ENCODE data around the gene GRIN2D. TPM values are rescaled to one million over a fixed set of nuclear protein-coding genes. Genes with fewer than 3 reads are reported as not detected.

The GRIN2D gene
- total RNA-seq, 2 experiments from 2014 or later = 0.06 TPM; not detected in 1

GRCh38 chr19:48405850-48406249, 12.4 kb downstream of the GRIN2D start:
- H3K4me3 ChIP-seq (ENCODE audit: low read length) = no peak overlapping the region
- intact Hi-C loops (cut with DNase I, micrococcal nuclease) = no loop called here
- Mint-ChIP-seq H3K4me3 (no peak overlapping the region), H3K27me3 (peaks cover 15% of the 10 kb centered on the region), H3K9me3 (no peaks in the 10 kb centered on the region), H3K4me1 (ENCODE audit: low read depth) (no peaks in the 10 kb centered on the region), H3K36me3 (ENCODE audit: low read depth) (no peaks in the 10 kb centered on the region), H3K27ac (no peak overlapping the region)
- no peaks in the 10 kb centered on the region for H3K27me3 ChIP-seq (ENCODE audit: control insufficient read depth in 1 of 2, insufficient read depth in 2 of 2, low read length in 2 of 2)
- ChIA-PET POLR2A (no interaction called here), CTCF (no interaction called here)
- H3K27ac ChIP-seq (ENCODE audit: low read depth in 1 of 2, low read length in 2 of 2) = no peak overlapping the region
- DNase-seq (no peak), ATAC-seq (ENCODE audit: poor library complexity) (no peak)
- H3K9me3 ChIP-seq (ENCODE audit: control insufficient read depth in 1 of 2, insufficient read depth in 1 of 2, low read length in 2 of 2) = no peaks in the 10 kb centered on the region
- no peaks in the 10 kb centered on the region for H3K36me3 ChIP-seq (ENCODE audit: insufficient read depth, low read length)
- peaks cover 3% of the 10 kb centered on the region for H3K4me1 ChIP-seq (ENCODE audit: insufficient read depth, low read length)
- no peak for TF ChIP-seq CTCF (IDR thresholded peaks at IDR 0.05)

- H3K4me3 Mint-ChIP-seq = peak overlapping the region; percentile 83
- peaks cover 19% of the 10 kb centered on the region for H3K27me3 Mint-ChIP-seq
- no peak for ATAC-seq (ENCODE audit: poor library complexity)
- DNase-seq = peak in 1 of 14 experiments; percentile 38
- no peak overlapping the region for H3K27ac Mint-ChIP-seq
- peaks cover 26% of the 10 kb centered on the region for H3K4me1 Mint-ChIP-seq (ENCODE audit: low read depth)
- Histone ChIP-seq H3K4me1 (ENCODE audit: insufficient read depth, low read length) (peaks cover 30% of the 10 kb centered on the region), H3K27ac (ENCODE audit: low read depth in 1 of 2, low read length in 2 of 2) (no peak overlapping the region), H3K27me3 (ENCODE audit: control insufficient read depth in 1 of 2, insufficient read depth in 2 of 2, low read length in 2 of 2) (peaks cover 0 to 11% of the 10 kb centered on the region in 2 experiments), H3K9me3 (ENCODE audit: control insufficient read depth in 1 of 2, insufficient read depth in 1 of 2, low read length in 2 of 2) (peaks cover 0 to 5% of the 10 kb centered on the region in 2 experiments), H3K36me3 (ENCODE audit: insufficient read depth, low read length) (no peaks in the 10 kb centered on the region), H3K4me3 (ENCODE audit: low read length) (peak overlapping the region; percentile 49)
- H3K36me3 Mint-ChIP-seq (ENCODE audit: low read depth) = no peaks in the 10 kb centered on the region
- no peak for TF ChIP-seq CTCF (IDR thresholded peaks at IDR 0.05)
- H3K9me3 Mint-ChIP-seq = no peaks in the 10 kb centered on the region
- intact Hi-C loops (cut with DNase I, micrococcal nuclease) = loop anchor here in 1 of 2 experiments (2.0 kb wide), 1 partner anchor 31 kb away; the partner anchor contains the start of gene GRWD1
- CTCF ChIA-PET = interaction anchor here (1.1 to 2.7 kb wide), 2 partner anchors 12 to 23 kb away, joined by 3 to 10 read pairs; partner anchors contain the start of gene KDELR1
- POLR2A ChIA-PET = interaction anchor here (0.9 to 1.3 kb wide), 4 partner anchors 14 to 93 kb away, joined by 3 to 4 read pairs (median 3); partner anchors contain the start of gene KDELR1
Observed at GRCh38 chr19:48413879-48414587, 20.6 kb downstream of the GRIN2D start.

GRCh38 chr19:48415395-48415794, 21.9 kb downstream of the GRIN2D start:
- Mint-ChIP-seq H3K27me3 (peaks cover 22% of the 10 kb centered on the region), H3K36me3 (ENCODE audit: low read depth) (no peaks in the 10 kb centered on the region), H3K27ac (no peak overlapping the region), H3K4me3 (peak overlapping the region; percentile 34), H3K9me3 (no peaks in the 10 kb centered on the region), H3K4me1 (ENCODE audit: low read depth) (peaks cover 29% of the 10 kb centered on the region)
- H3K36me3 ChIP-seq (ENCODE audit: insufficient read depth, low read length) = no peaks in the 10 kb centered on the region
- H3K4me1 ChIP-seq (ENCODE audit: insufficient read depth, low read length) = peaks cover 36% of the 10 kb centered on the region
- peak overlapping the region; percentile 49 for H3K4me3 ChIP-seq (ENCODE audit: low read length)
- H3K27ac ChIP-seq (ENCODE audit: low read depth in 1 of 2, low read length in 2 of 2) = no peak overlapping the region
- ChIA-PET CTCF (interaction anchor here (1.2 to 2.7 kb wide), 2 partner anchors 24 to 74 kb away, joined by 3 to 10 read pairs; partner anchors contain the start of gene KDELR1), POLR2A (interaction anchor here (0.9 to 1.3 kb wide), 3 partner anchors 16 to 94 kb away, joined by 3 to 4 read pairs (median 3); a partner anchor contains a TSS)
- H3K27me3 ChIP-seq (ENCODE audit: control insufficient read depth in 1 of 2, insufficient read depth in 2 of 2, low read length in 2 of 2) = peaks cover 0 to 11% of the 10 kb centered on the region in 2 experiments
- TF ChIP-seq CTCF (IDR thresholded peaks at IDR 0.05) = no peak
- peaks cover 0 to 5% of the 10 kb centered on the region in 2 experiments for H3K9me3 ChIP-seq (ENCODE audit: control insufficient read depth in 1 of 2, insufficient read depth in 1 of 2, low read length in 2 of 2)
- DNase-seq (peak; percentile 50 to 90 (median 68)), ATAC-seq (ENCODE audit: poor library complexity) (peak; percentile 74)
- intact Hi-C loops (cut with DNase I, micrococcal nuclease) = loop anchor here in 1 of 2 experiments (2.0 kb wide), 1 partner anchor 29 kb away; the partner anchor contains the start of gene GRWD1
